Activated B cell treated with CpG ODN at 0.5 μM for 24 hours (primary cell): ENCODE results near the gene ST8SIA5. TPM values are rescaled to one million over a fixed set of nuclear protein-coding genes. Genes with fewer than 3 reads are reported as not detected.

Experiments used
- ATAC-seq: fragments of 200-7000 bp; cut with Tn5 transposase; one replicate; pipeline ENCODE4 v1.10.0; 2021; ENCODE audit warnings: low read depth, mild to moderate bottlenecking, moderate library complexity
- CTCF ChIA-PET: fragments of 350-600 bp; sonication (Branson Sonifier 250); formaldehyde crosslinking; loops from one replicate; lab custom pipeline; 2021; ENCODE audit warnings: antibody characterized with exemption; lab: Charles Lee
- POLR2A ChIA-PET: fragments of 350-600 bp; sonication (Branson Sonifier 250); formaldehyde crosslinking; loops from one replicate; lab custom pipeline; 2021; ENCODE audit warnings: antibody characterized with exemption; lab: Charles Lee
- DNase-seq: peaks from one replicate; pipeline ENCODE4 v3.0.0; 2022
- H3K27ac Mint-ChIP-seq: one replicate; pipeline ENCODE4 v1.8.0; 2020; ENCODE audit warnings: mixed read lengths
- H3K27me3 Mint-ChIP-seq: one replicate; pipeline ENCODE4 v1.8.0; 2021; ENCODE audit warnings: mixed read lengths
- H3K36me3 Mint-ChIP-seq: one replicate; pipeline ENCODE4 v1.8.0; 2021; ENCODE audit warnings: low read depth, mixed read lengths
- H3K4me1 Mint-ChIP-seq: one replicate; pipeline ENCODE4 v1.8.0; 2021; ENCODE audit warnings: mixed read lengths
- H3K4me3 Mint-ChIP-seq: one replicate; pipeline ENCODE4 v1.8.0; 2020; ENCODE audit warnings: mild to moderate bottlenecking, mixed read lengths
- H3K9me3 Mint-ChIP-seq: one replicate; pipeline ENCODE4 v1.8.0; 2020; ENCODE audit warnings: mixed read lengths
- intact Hi-C: fragments of 100-400 bp; cut with micrococcal nuclease; formaldehyde crosslinking; loops from one replicate; pipeline ENCODE4 v1.15.1; 2024
- total RNA-seq: library from RNA; stranded (reverse); gene quantifications from 2 replicates; pipeline ENCODE4 v1.2.3, GENCODE V29; 2022
- TF ChIP-seq, protein P1 (sequence below): fragments of 200-600 bp; IDR thresholded peaks from one replicate; pipeline ENCODE4 v1.8.0; 2022; ENCODE audit warnings: antibody characterized with exemption, mild to moderate bottlenecking

ST8SIA5 gene
- total RNA-seq, 1 donor from 2014 or later, result not detected

DNA sequence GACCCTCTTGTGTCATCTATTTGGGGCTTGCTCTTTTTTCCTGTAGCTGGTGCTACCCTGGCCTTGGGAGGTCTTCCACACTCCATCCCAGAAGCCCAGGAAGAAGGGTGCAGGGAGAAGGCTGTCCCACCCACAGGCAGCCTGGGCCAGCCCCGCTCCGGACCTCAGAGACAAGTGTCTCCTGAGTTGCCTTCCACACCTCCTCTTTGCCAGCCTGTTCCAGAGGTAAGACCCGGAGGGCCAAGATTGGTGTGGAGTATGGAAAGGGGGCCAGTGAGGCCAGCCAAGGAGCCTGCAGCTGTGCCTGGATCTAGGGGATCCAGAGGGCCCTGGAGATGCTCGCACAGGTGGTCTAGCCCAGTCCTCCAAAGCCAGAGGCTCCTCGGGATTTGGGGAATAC lies 40.5 kb downstream of the ST8SIA5 start:
- peaks cover 3% of the 10 kb centered on the region for H3K4me1 Mint-ChIP-seq
- TF ChIP-seq, protein P1, sequence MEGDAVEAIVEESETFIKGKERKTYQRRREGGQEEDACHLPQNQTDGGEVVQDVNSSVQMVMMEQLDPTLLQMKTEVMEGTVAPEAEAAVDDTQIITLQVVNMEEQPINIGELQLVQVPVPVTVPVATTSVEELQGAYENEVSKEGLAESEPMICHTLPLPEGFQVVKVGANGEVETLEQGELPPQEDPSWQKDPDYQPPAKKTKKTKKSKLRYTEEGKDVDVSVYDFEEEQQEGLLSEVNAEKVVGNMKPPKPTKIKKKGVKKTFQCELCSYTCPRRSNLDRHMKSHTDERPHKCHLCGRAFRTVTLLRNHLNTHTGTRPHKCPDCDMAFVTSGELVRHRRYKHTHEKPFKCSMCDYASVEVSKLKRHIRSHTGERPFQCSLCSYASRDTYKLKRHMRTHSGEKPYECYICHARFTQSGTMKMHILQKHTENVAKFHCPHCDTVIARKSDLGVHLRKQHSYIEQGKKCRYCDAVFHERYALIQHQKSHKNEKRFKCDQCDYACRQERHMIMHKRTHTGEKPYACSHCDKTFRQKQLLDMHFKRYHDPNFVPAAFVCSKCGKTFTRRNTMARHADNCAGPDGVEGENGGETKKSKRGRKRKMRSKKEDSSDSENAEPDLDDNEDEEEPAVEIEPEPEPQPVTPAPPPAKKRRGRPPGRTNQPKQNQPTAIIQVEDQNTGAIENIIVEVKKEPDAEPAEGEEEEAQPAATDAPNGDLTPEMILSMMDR, result no peak
- intact Hi-C loops, result no loop called here
- H3K27ac Mint-ChIP-seq, result no peak overlapping the region
- ATAC-seq (no peak), DNase-seq (no peak)
- CTCF ChIA-PET, result no interaction called here
- POLR2A ChIA-PET, result no interaction called here
- no peak overlapping the region for H3K4me3 Mint-ChIP-seq
- H3K36me3 Mint-ChIP-seq, result no peaks in the 10 kb centered on the region
- no peaks in the 10 kb centered on the region for H3K9me3 Mint-ChIP-seq
- H3K27me3 Mint-ChIP-seq, result peaks cover 3% of the 10 kb centered on the region

DNA sequence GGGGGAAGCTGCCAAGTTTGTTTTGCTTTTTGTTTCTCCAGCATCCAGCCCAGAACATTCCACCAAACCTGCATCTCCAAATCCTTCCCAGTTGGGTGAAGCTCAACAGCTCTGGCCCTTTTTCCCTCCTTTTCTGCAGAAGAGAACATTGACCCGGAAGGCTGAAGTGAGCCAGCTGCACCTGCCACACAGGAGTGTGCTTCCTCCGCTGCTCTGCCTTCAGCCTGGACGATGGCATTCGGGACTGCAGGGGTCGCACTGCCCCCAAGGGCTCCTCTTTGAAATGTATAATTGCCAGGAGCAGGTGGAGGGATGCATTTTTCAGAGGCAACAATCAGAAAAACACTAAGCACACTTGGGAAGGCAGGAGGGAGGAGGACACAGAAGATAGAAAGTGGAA lies 41.8 kb downstream of the ST8SIA5 start:
- peaks cover 3% of the 10 kb centered on the region for H3K27me3 Mint-ChIP-seq
- DNase-seq (no peak), ATAC-seq (no peak)
- intact Hi-C loops, result no loop called here
- CTCF ChIA-PET, result no interaction called here
- POLR2A ChIA-PET, result interaction anchor here (0.6 kb wide), 1 partner anchor 48 kb away, joined by 3 read pairs; no protein-coding TSS in a partner anchor
- no peaks in the 10 kb centered on the region for H3K9me3 Mint-ChIP-seq
- H3K27ac Mint-ChIP-seq, result no peak overlapping the region
- TF ChIP-seq, protein P1, result no peak
- H3K4me3 Mint-ChIP-seq, result no peak overlapping the region
- peaks cover 4% of the 10 kb centered on the region for H3K4me1 Mint-ChIP-seq
- H3K36me3 Mint-ChIP-seq, result no peaks in the 10 kb centered on the region

DNA sequence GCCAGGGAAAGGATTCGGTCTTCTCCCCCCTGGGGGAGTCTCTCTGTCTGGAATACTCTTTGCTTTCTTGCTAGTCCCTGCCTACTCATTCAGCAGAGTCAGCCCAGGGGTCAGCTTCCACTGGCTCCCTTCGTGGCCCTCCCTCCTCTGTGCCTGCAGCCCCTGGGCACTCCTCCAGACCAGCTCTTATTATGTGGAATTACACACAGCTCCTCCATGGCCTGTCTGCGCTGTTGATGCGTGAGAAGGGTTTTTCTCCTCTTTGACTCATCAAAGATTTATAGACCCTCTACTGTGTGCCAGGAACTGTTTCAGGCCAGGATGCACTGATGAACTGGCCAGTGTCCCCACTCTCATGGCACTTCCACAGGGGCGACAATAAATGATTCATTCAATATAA lies 44.4 kb downstream of the ST8SIA5 start:
- CTCF ChIA-PET, result no interaction called here
- no peaks in the 10 kb centered on the region for H3K27me3 Mint-ChIP-seq
- H3K4me1 Mint-ChIP-seq, result peaks cover 4% of the 10 kb centered on the region
- H3K36me3 Mint-ChIP-seq, result no peaks in the 10 kb centered on the region
- H3K4me3 Mint-ChIP-seq, result no peak overlapping the region
- H3K27ac Mint-ChIP-seq, result no peak overlapping the region
- no peak for ATAC-seq
- TF ChIP-seq, protein P1, result no peak
- POLR2A ChIA-PET, result no interaction called here
- H3K9me3 Mint-ChIP-seq, result no peaks in the 10 kb centered on the region
- DNase-seq, result no peak
- intact Hi-C loops, result no loop called here

DNA sequence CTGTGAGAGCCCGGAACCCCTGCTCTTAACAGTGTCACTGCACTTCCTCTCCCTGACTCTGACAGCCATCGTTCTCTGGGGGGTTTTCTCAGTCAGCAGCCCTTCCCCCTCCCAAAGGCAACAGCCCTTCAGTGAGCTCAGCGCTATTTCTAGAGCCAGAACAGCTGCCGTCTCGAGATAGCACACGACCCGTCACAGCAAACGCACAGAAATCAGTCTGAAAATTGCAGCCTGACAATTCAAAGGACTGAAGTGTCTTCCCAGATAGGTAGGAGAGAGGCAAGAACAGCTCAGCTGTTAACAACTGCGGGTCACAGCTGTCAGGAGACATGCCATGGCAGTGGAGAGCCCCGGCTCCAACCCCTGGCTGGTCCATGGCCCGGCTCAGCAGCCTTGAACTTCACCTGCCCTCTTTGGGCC lies 45.4 kb downstream of the ST8SIA5 start:
- ATAC-seq (no peak), DNase-seq (no peak)
- no peaks in the 10 kb centered on the region for H3K36me3 Mint-ChIP-seq
- no peak overlapping the region for H3K4me3 Mint-ChIP-seq
- ChIA-PET POLR2A (no interaction called here), CTCF (interaction anchor here (0.7 kb wide), 1 partner anchor 53 kb away, joined by 3 read pairs; no protein-coding TSS in a partner anchor)
- no peaks in the 10 kb centered on the region for H3K27me3 Mint-ChIP-seq
- TF ChIP-seq, protein P1, result no peak
- H3K4me1 Mint-ChIP-seq, result peaks cover 4% of the 10 kb centered on the region
- H3K27ac Mint-ChIP-seq, result no peak overlapping the region
- no peaks in the 10 kb centered on the region for H3K9me3 Mint-ChIP-seq
- intact Hi-C loops, result no loop called here

DNA sequence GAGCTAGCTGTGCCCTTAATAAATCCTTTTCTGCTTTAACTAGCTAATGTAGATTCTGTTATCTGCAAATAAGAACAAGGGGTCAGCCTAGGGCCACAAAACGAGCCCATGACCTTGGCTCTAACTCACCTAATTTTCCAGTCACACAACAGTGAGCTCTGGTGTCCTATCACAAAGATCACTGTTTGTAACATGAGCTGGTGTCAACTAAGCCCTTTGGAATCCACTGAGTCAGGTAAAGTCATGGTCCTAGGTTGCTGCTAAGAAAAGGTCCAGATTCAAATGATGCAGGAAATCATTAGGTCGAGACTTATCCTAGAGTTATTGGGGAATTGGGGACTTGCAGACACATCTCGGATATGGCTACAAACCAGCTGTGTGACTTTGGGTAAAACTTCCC lies 49.9 kb downstream of the ST8SIA5 start:
- TF ChIP-seq, protein P1, result no peak
- no peak overlapping the region for H3K27ac Mint-ChIP-seq
- no peaks in the 10 kb centered on the region for H3K9me3 Mint-ChIP-seq
- no peak overlapping the region for H3K4me3 Mint-ChIP-seq
- intact Hi-C loops, result no loop called here
- peaks cover 4% of the 10 kb centered on the region for H3K4me1 Mint-ChIP-seq
- DNase-seq (no peak), ATAC-seq (no peak)
- ChIA-PET CTCF (no interaction called here), POLR2A (no interaction called here)
- no peaks in the 10 kb centered on the region for H3K27me3 Mint-ChIP-seq
- H3K36me3 Mint-ChIP-seq, result no peaks in the 10 kb centered on the region
